KMS-11 (cell line): Measurements from ENCODE around the gene THRB.

Experiments
- H2AFZ ChIP-seq: fragments of 200-600 bp; sonication (generic); 2 replicates; pipeline ENCODE4 v1.6.1; 2016; ENCODE audit warnings: antibody characterized with exemption, mixed run types, low read depth
- H3K27ac ChIP-seq: fragments of 200-600 bp; sonication (generic); 2 replicates; pipeline ENCODE4 v1.6.1; 2016; ENCODE audit warnings: mild to moderate bottlenecking, mixed run types
- H3K27me3 ChIP-seq: fragments of 200-600 bp; sonication (generic); 2 replicates; pipeline ENCODE4 v1.6.1; 2017; ENCODE audit warnings: mild to moderate bottlenecking, low read depth, mixed run types, moderate library complexity; ENCODE audit not compliant: insufficient read depth
- H3K36me3 ChIP-seq: fragments of 200-600 bp; sonication (generic); 2 replicates; pipeline ENCODE4 v1.6.1; 2017; ENCODE audit warnings: mild to moderate bottlenecking, mixed run types; ENCODE audit not compliant: insufficient read depth
- H3K4me1 ChIP-seq: fragments of 200-600 bp; sonication (generic); 2 replicates; pipeline ENCODE4 v1.6.1; 2016; ENCODE audit warnings: mild to moderate bottlenecking, low read depth, mixed run types; ENCODE audit not compliant: poor library complexity, severe bottlenecking
- H3K4me2 ChIP-seq: fragments of 200-600 bp; sonication (generic); 2 replicates; pipeline ENCODE4 v1.7.0; 2016; ENCODE audit warnings: mild to moderate bottlenecking, mixed run types
- H3K4me3 ChIP-seq: fragments of 200-600 bp; sonication (generic); IDR thresholded peaks from 2 replicates; pipeline ENCODE4 v1.6.1; 2017; ENCODE audit warnings: low read depth, low read length, mixed read lengths; ENCODE audit not compliant: insufficient read depth
- H3K79me2 ChIP-seq: fragments of 200-600 bp; sonication (generic); 2 replicates; pipeline ENCODE4 v1.6.1; 2016; ENCODE audit warnings: low read depth, mixed run types; ENCODE audit not compliant: insufficient read depth
- H3K9ac ChIP-seq: fragments of 200-600 bp; sonication (generic); 2 replicates; pipeline ENCODE4 v1.6.1; 2016; ENCODE audit warnings: mild to moderate bottlenecking, mixed run types
- H4K20me1 ChIP-seq: fragments of 200-600 bp; sonication (generic); 2 replicates; pipeline ENCODE4 v1.6.1; 2016; ENCODE audit warnings: mild to moderate bottlenecking, mixed run types; ENCODE audit not compliant: insufficient read depth
- TF ChIP-seq, protein P1 (sequence below): fragments of 200-600 bp; sonication (generic); conservative IDR thresholded peaks from 2 replicates; pipeline ENCODE4 v1.6.1; 2017; ENCODE audit warnings: low read depth, mild to moderate bottlenecking, antibody characterized with exemption, low read length, moderate library complexity, mixed read lengths

Gene THRB

GRCh38 chr3:24396338-24396737 is 98.3 kb downstream of the THRB start:
- H3K4me2 ChIP-seq: no peak overlapping the region

GRCh38 chr3:24394754-24395153 is 99.9 kb downstream of the THRB start:
- Histone ChIP-seq H4K20me1 (no peaks in the 10 kb centered on the region), H3K79me2 (no peaks in the 10 kb centered on the region), H2AFZ (no peak overlapping the region), H3K4me3 (no peak overlapping the region), H3K9ac (no peak overlapping the region), H3K36me3 (no peaks in the 10 kb centered on the region), H3K27ac (no peak overlapping the region), H3K4me1 (no peaks in the 10 kb centered on the region), H3K27me3 (no peaks in the 10 kb centered on the region), H3K4me2 (no peak overlapping the region)
- TF ChIP-seq, protein P1, sequence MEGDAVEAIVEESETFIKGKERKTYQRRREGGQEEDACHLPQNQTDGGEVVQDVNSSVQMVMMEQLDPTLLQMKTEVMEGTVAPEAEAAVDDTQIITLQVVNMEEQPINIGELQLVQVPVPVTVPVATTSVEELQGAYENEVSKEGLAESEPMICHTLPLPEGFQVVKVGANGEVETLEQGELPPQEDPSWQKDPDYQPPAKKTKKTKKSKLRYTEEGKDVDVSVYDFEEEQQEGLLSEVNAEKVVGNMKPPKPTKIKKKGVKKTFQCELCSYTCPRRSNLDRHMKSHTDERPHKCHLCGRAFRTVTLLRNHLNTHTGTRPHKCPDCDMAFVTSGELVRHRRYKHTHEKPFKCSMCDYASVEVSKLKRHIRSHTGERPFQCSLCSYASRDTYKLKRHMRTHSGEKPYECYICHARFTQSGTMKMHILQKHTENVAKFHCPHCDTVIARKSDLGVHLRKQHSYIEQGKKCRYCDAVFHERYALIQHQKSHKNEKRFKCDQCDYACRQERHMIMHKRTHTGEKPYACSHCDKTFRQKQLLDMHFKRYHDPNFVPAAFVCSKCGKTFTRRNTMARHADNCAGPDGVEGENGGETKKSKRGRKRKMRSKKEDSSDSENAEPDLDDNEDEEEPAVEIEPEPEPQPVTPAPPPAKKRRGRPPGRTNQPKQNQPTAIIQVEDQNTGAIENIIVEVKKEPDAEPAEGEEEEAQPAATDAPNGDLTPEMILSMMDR: no peak

More at GRCh38 chr3:24396338-24396737, 98.3 kb downstream of the THRB start:
- Histone ChIP-seq H3K4me3 (no peak overlapping the region), H3K36me3 (no peaks in the 10 kb centered on the region), H3K27me3 (no peaks in the 10 kb centered on the region), H2AFZ (no peak overlapping the region), H3K79me2 (no peaks in the 10 kb centered on the region), H3K4me1 (no peaks in the 10 kb centered on the region), H3K9ac (no peak overlapping the region), H4K20me1 (no peaks in the 10 kb centered on the region), H3K27ac (no peak overlapping the region)
- TF ChIP-seq, protein P1: no peak

- Histone ChIP-seq H3K27ac (no peak overlapping the region), H3K79me2 (no peaks in the 10 kb centered on the region), H3K36me3 (no peaks in the 10 kb centered on the region), H3K9ac (no peak overlapping the region), H3K4me1 (no peaks in the 10 kb centered on the region), H3K4me3 (no peak overlapping the region), H3K27me3 (no peaks in the 10 kb centered on the region), H2AFZ (no peak overlapping the region), H4K20me1 (no peaks in the 10 kb centered on the region), H3K4me2 (no peak overlapping the region)
- TF ChIP-seq, protein P1: no peak
Observed at GRCh38 chr3:24393316-24393715, 101.3 kb downstream of the THRB start.

DNA sequence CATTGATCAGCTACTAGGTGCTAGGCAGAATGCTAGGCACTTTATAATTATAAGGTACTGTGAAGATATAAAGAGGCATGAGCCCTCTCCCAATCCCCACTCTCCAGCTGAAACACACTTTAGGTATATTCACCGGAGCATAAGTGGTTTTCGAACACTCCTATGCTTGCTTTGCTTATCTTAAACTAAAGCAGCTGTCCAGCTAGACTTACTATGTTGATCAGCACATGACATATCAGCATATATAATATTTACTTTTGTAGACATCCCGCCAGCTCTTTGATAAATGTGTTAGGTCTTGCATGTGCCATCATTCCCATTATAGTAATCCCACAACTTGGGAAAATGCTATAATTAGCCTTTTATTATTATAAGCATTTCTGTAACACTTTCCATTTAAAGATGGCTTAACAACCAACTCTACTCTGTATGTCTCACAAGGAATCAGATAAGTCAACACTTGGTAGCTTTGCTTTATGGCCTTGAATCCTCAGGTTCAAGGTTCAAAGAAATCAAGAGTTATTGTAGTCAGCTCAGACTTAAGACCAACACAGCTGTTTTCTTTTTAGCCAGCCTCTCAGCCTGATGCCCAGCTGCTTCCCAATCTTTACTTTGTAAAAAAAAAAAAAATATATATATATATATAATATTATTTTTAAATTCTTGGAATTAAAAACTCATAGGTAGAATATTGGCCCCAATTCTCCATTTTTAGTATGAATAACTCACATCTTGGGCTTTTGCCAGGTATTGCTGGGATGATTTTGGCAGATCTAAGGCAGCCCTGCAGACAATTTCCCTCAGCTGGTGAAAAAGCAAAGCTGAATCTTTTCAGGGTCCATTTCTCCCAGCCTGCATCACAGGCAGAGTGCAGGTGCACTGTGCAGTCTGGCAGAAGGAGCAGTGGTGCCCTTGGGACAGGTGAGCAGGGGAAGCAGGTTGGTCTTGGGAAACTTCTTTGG is 104.2 kb downstream of the THRB start:
- no peak overlapping the region for H3K27ac ChIP-seq
- TF ChIP-seq, protein P1: no peak
- no peak overlapping the region for H3K4me3 ChIP-seq
- H3K27me3 ChIP-seq: no peaks in the 10 kb centered on the region
- H3K9ac ChIP-seq: no peak overlapping the region
- H3K4me1 ChIP-seq: no peaks in the 10 kb centered on the region
- no peaks in the 10 kb centered on the region for H4K20me1 ChIP-seq
- H3K36me3 ChIP-seq: no peaks in the 10 kb centered on the region
- no peaks in the 10 kb centered on the region for H3K79me2 ChIP-seq
- H3K4me2 ChIP-seq: no peak overlapping the region
- no peak overlapping the region for H2AFZ ChIP-seq
